Parathyroid adenoma (tissue), 2 donors: ENCODE results near the gene GMPR.
"Not testable (repeated sequence)": the region's sequence is repeated elsewhere in the genome, so short reads cannot be mapped to it uniquely, and the experiment has no call there.

Experiments
- H2AFZ ChIP-seq: fragments of 300-600 bp; sonication (generic); one replicate; pipeline ENCODE4 v1.7.0; 2017; ENCODE audit warnings: antibody characterized with exemption, mild to moderate bottlenecking
- H3K27ac ChIP-seq: fragments of 300-600 bp; sonication (generic); one replicate; pipeline ENCODE4 v1.7.0; 2017
- H3K27me3 ChIP-seq: fragments of 300-600 bp; sonication (generic); one replicate; pipeline ENCODE4 v1.7.0; 2017; ENCODE audit warnings: low read length; ENCODE audit not compliant: control insufficient read depth, insufficient read depth
- H3K36me3 ChIP-seq: fragments of 300-600 bp; sonication (generic); one replicate; pipeline ENCODE4 v1.7.0; 2017; ENCODE audit warnings: low read length; ENCODE audit not compliant: control insufficient read depth, insufficient read depth
- H3K4me1 ChIP-seq: fragments of 300-600 bp; sonication (generic); one replicate; pipeline ENCODE4 v1.7.0; 2017; ENCODE audit warnings: control low read depth
- H3K4me2 ChIP-seq: fragments of 300-600 bp; sonication (generic); one replicate; pipeline ENCODE4 v1.7.0; 2017; ENCODE audit warnings: low read length
- H3K4me3 ChIP-seq: fragments of 300-600 bp; sonication (generic); one replicate; pipeline ENCODE4 v1.7.0; 2017; ENCODE audit warnings: low read depth, low read length
- H3K79me2 ChIP-seq: fragments of 300-600 bp; sonication (generic); one replicate; pipeline ENCODE4 v1.7.0; 2017; ENCODE audit warnings: control low read depth
- H3K9ac ChIP-seq: fragments of 300-600 bp; sonication (generic); one replicate; pipeline ENCODE4 v1.7.0; 2017; ENCODE audit warnings: mild to moderate bottlenecking
- H3K9me3 ChIP-seq: fragments of 300-600 bp; sonication (generic); one replicate; pipeline ENCODE4 v1.7.0; 2017; ENCODE audit warnings: low read length; ENCODE audit not compliant: control insufficient read depth
- TF ChIP-seq, protein P1 (sequence below): fragments of 300-600 bp; sonication (generic); IDR thresholded peaks from one replicate; pipeline ENCODE4 v1.7.0; 2017; ENCODE audit warnings: antibody characterized with exemption, mild to moderate bottlenecking
- donor health status: primary hyperparathyroidism.

The GMPR gene

GRCh38 chr6:16258709-16259075 lies 20.3 kb downstream of the GMPR start:
- Histone ChIP-seq H3K36me3 (no peaks in the 10 kb centered on the region), H3K4me3 (no peak overlapping the region), H3K4me2 (no peak overlapping the region), H3K27ac (no peak overlapping the region), H3K4me1 (no peaks in the 10 kb centered on the region), H3K79me2 (no peaks in the 10 kb centered on the region), H3K9me3 (no peaks in the 10 kb centered on the region), H3K27me3 (no peaks in the 10 kb centered on the region), H2AFZ (no peak overlapping the region), H3K9ac (no peak overlapping the region)
- TF ChIP-seq, protein P1, sequence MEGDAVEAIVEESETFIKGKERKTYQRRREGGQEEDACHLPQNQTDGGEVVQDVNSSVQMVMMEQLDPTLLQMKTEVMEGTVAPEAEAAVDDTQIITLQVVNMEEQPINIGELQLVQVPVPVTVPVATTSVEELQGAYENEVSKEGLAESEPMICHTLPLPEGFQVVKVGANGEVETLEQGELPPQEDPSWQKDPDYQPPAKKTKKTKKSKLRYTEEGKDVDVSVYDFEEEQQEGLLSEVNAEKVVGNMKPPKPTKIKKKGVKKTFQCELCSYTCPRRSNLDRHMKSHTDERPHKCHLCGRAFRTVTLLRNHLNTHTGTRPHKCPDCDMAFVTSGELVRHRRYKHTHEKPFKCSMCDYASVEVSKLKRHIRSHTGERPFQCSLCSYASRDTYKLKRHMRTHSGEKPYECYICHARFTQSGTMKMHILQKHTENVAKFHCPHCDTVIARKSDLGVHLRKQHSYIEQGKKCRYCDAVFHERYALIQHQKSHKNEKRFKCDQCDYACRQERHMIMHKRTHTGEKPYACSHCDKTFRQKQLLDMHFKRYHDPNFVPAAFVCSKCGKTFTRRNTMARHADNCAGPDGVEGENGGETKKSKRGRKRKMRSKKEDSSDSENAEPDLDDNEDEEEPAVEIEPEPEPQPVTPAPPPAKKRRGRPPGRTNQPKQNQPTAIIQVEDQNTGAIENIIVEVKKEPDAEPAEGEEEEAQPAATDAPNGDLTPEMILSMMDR: no peak

DNA sequence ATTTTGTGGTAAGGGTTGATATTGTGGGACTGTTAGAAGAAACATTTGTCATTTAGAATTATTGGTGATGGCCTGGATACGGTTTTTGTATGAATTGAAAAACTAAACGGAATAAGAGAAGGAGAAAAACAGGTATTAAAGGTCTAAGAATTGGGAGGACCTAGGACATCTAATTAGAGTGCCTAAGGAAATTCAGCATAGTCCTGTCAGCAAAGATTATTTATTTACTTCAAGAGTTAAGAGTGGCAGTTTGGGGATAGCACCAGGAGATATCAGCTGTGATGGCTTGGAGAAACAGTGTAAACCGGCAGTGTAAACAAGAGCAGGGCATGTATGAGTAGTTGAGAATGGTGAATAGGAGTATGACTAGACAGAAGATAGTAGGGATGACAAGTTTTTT lies 21.2 kb downstream of the GMPR start:
- H3K79me2 ChIP-seq, H3K4me3 ChIP-seq, H3K27ac ChIP-seq, H3K36me3 ChIP-seq, H3K4me2 ChIP-seq, H3K4me1 ChIP-seq, H3K27me3 ChIP-seq, H2AFZ ChIP-seq, H3K9me3 ChIP-seq, H3K9ac ChIP-seq: not testable (repeated sequence)

DNA sequence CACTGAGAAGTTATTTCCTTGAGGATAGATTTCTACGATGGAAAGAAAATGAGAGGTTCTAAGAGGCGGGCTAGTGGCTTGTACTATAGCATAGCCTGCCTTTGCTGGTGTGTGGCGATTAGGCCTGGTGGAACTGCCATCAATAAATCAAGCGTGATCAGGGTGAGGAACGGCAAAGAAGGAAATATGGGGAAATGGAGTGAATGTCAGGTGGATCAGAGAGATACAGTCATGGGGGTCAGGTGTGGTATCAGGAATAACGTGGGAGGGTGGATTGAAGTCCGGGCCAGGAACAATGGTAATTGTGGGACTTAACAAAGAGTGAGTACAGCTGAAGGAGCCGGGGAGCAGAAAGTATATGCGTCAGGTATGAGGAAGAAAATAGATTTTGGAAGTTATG lies 22.2 kb downstream of the GMPR start:
- H3K4me1 ChIP-seq, H3K9ac ChIP-seq, H3K4me2 ChIP-seq, H2AFZ ChIP-seq, H3K9me3 ChIP-seq, H3K27me3 ChIP-seq, H3K79me2 ChIP-seq, H3K36me3 ChIP-seq, H3K27ac ChIP-seq, H3K4me3 ChIP-seq: not testable (repeated sequence)

GRCh38 chr6:16262773-16263172 lies 24.4 kb downstream of the GMPR start:
- not testable (repeated sequence) for H3K9me3 ChIP-seq, H3K27me3 ChIP-seq, H3K4me3 ChIP-seq, H3K4me2 ChIP-seq, H3K9ac ChIP-seq, H2AFZ ChIP-seq, H3K4me1 ChIP-seq, H3K27ac ChIP-seq, H3K36me3 ChIP-seq, H3K79me2 ChIP-seq

- H2AFZ ChIP-seq, H3K79me2 ChIP-seq, H3K27me3 ChIP-seq, H3K9me3 ChIP-seq, H3K4me1 ChIP-seq, H3K9ac ChIP-seq, H3K4me2 ChIP-seq, H3K4me3 ChIP-seq, H3K36me3 ChIP-seq, H3K27ac ChIP-seq: not testable (repeated sequence)
These were observed 25.2 kb downstream of the GMPR start for GRCh38 chr6:16263464-16264099.

- Histone ChIP-seq H3K36me3 (no peaks in the 10 kb centered on the region), H3K4me2 (no peak overlapping the region), H3K79me2 (no peaks in the 10 kb centered on the region), H3K9ac (no peak overlapping the region), H3K4me1 (no peaks in the 10 kb centered on the region), H3K27ac (no peak overlapping the region), H3K4me3 (no peak overlapping the region), H2AFZ (no peak overlapping the region), H3K9me3 (no peaks in the 10 kb centered on the region), H3K27me3 (no peaks in the 10 kb centered on the region)
- TF ChIP-seq, protein P1: no peak
These were observed 26.4 kb downstream of the GMPR start for GRCh38 chr6:16264785-16265184.
